B cell (primary cell): ENCODE results near the gene KLHL26. TPM values are rescaled to one million over a fixed set of nuclear protein-coding genes. Genes with fewer than 3 reads are reported as not detected.

Experiments
- ATAC-seq: fragments of 200-7000 bp; cut with Tn5 transposase; one replicate; pipeline ENCODE4 v1.10.0; 2021; ENCODE audit warnings: low read depth, mild to moderate bottlenecking, moderate number of reproducible peaks, moderate library complexity
- CTCF ChIA-PET: fragments of 350-600 bp; sonication (Branson Sonifier 250); formaldehyde crosslinking; loops from one replicate; lab custom pipeline; 2021; ENCODE audit warnings: antibody characterized with exemption, inconsistent platforms; lab: Charles Lee
- POLR2A ChIA-PET: fragments of 350-600 bp; sonication (Branson Sonifier 250); formaldehyde crosslinking; loops from one replicate; lab custom pipeline; 2021; ENCODE audit warnings: antibody characterized with exemption; lab: Charles Lee
- DNase-seq: peaks from one replicate; pipeline ENCODE4 v3.0.0; 2013
- H2AFZ ChIP-seq: 2 replicates; pipeline ENCODE4 v1.6.1; 2012; ENCODE audit warnings: mild to moderate bottlenecking, low read depth, low read length; ENCODE audit not compliant: insufficient read depth, poor library complexity, severe bottlenecking
- H3K27ac ChIP-seq, 2 donors: 1 replicate in 1 of 2; 2 replicates in 1 of 2; pipeline ENCODE4 v1.5.1; 2012 to 2013; ENCODE audit warnings: low read length in 2 of 2, mild to moderate bottlenecking in 2 of 2, moderate library complexity in 1 of 2
- H3K27me3 ChIP-seq, 4 experiments: fragments of 200-600 bp in 1 of 4; sonication (generic) in 1 of 4; replicated peaks in 1 of 4; 1 replicate in 2 of 4; 2 replicates in 2 of 4; pipeline versions ENCODE4 v1.6.1 to v1.7.0; 2013 to 2016; ENCODE audit warnings: low read length in 3 of 4, mild to moderate bottlenecking in 2 of 4, mixed read lengths in 1 of 4, moderate library complexity in 1 of 4; ENCODE audit not compliant: insufficient read depth in 4 of 4, control insufficient read depth in 3 of 4; ENCODE audit errors: control extremely low read depth in 1 of 4
- H3K36me3 ChIP-seq, 2 experiments: replicated peaks in 1 of 2; 1 replicate in 1 of 2; 2 replicates in 1 of 2; pipeline versions ENCODE4 v1.6.1 to v1.7.1; 2013; ENCODE audit warnings: low read length in 1 of 2; ENCODE audit not compliant: insufficient read depth in 2 of 2, control insufficient read depth in 1 of 2; ENCODE audit errors: control extremely low read depth in 1 of 2, extremely low read depth in 1 of 2
- H3K4me1 ChIP-seq, 2 donors: fragments of 200-600 bp in 1 of 2; sonication (generic) in 1 of 2; 1 replicate in 1 of 2; 2 replicates in 1 of 2; pipeline versions ENCODE4 v1.5.1 to v1.6.1; 2013 to 2017; ENCODE audit warnings: low read length in 2 of 2; ENCODE audit not compliant: control insufficient read depth in 2 of 2, insufficient read depth in 2 of 2
- H3K4me2 ChIP-seq: replicated peaks from 2 replicates; pipeline ENCODE3; 2012; ENCODE audit warnings: mild to moderate bottlenecking, low read depth, low read length; ENCODE audit not compliant: poor library complexity, severe bottlenecking
- H3K4me3 ChIP-seq, 5 experiments: fragments of 200-600 bp in 1 of 5; sonication (generic) in 1 of 5; 1 replicate in 3 of 5; 2 replicates in 2 of 5; pipeline versions ENCODE4 v1.5.1 to v1.7.0; 2011 to 2016; ENCODE audit warnings: low read length in 4 of 5, mild to moderate bottlenecking in 4 of 5, low read depth in 2 of 5, control low read depth in 1 of 5, moderate library complexity in 1 of 5; ENCODE audit not compliant: insufficient read depth in 1 of 5; ENCODE audit errors: control extremely low read depth in 1 of 5, extremely low read depth in 1 of 5
- H3K79me2 ChIP-seq: fragments of 200-600 bp; sonication (generic); one replicate; pipeline ENCODE4 v1.6.0; 2016; ENCODE audit warnings: low read length; ENCODE audit not compliant: control insufficient read depth, insufficient read depth
- H3K9ac ChIP-seq: fragments of 200-600 bp; sonication (generic); 2 replicates; pipeline ENCODE4 v1.6.1; 2017; ENCODE audit warnings: mild to moderate bottlenecking, low read length, moderate library complexity
- H3K9me3 ChIP-seq, 3 donors: one replicate each; pipeline versions ENCODE4 v1.6.1 to v1.7.1; 2013; ENCODE audit warnings: low read length in 2 of 3; ENCODE audit not compliant: control insufficient read depth in 2 of 3, insufficient read depth in 1 of 3; ENCODE audit errors: control extremely low read depth in 1 of 3
- H4K20me1 ChIP-seq: 2 replicates; pipeline ENCODE4 v1.6.0; 2012; ENCODE audit warnings: mild to moderate bottlenecking, low read length; ENCODE audit not compliant: insufficient read depth, control insufficient read depth, poor library complexity, severe bottlenecking
- H3K27ac Mint-ChIP-seq: one replicate; pipeline ENCODE4 v1.8.0; 2021; ENCODE audit warnings: mixed read lengths
- H3K27me3 Mint-ChIP-seq: one replicate; pipeline ENCODE4 v1.8.0; 2021; ENCODE audit warnings: mixed read lengths
- H3K4me1 Mint-ChIP-seq: one replicate; pipeline ENCODE4 v1.8.0; 2021; ENCODE audit warnings: mixed read lengths
- H3K4me3 Mint-ChIP-seq: one replicate; pipeline ENCODE4 v1.8.0; 2021; ENCODE audit warnings: mixed read lengths
- H3K9me3 Mint-ChIP-seq: one replicate; pipeline ENCODE4 v1.8.0; 2022; ENCODE audit warnings: mixed read lengths; ENCODE audit not compliant: insufficient read depth
- EZH2 ChIP-seq: IDR thresholded peaks from 2 replicates; pipeline ENCODE4 v1.6.1; 2012; ENCODE audit warnings: borderline replicate concordance, low read depth, mild to moderate bottlenecking, moderate library complexity, low read length; ENCODE audit not compliant: insufficient read depth, poor library complexity, severe bottlenecking
- WGBS: methylation state at CpG from one replicate; pipeline ENCODE4 v1.1.5; 2013; ENCODE audit warnings: missing lambda C conversion rate; ENCODE audit not compliant: insufficient coverage; 5-methylcytosine and 5-hydroxymethylcytosine counted together
- intact Hi-C: fragments of 100-400 bp; cut with micrococcal nuclease; formaldehyde crosslinking; loops from one replicate; pipeline ENCODE4 v1.10.0; 2022
- polyA plus RNA-seq: library from polyadenylated mRNA; depleted of rRNA; stranded (reverse); fragments of >200 nt; gene quantifications from 2 replicates; pipeline ENCODE4 v1.2.3, GENCODE V29; 2012
- total RNA-seq, 2 donors: library from RNA; stranded (reverse); fragments of 120-200 nt in 1 of 2; gene quantifications; 1 replicate in 1 of 2; 2 replicates in 1 of 2; pipeline versions ENCODE4 v1.2.3 to v1.2.4, GENCODE V29; 2013 to 2022
- TF ChIP-seq, protein P1 (sequence below): fragments of 200-600 bp; IDR thresholded peaks from one replicate; pipeline ENCODE4 v1.8.0; 2022; ENCODE audit warnings: antibody characterized with exemption, mild to moderate bottlenecking

The KLHL26 gene
- total and polyA plus RNA-seq, 2 donors (not counting 1 experiment from before 2014, with no cell fraction given) = 5.0 to 14.6 TPM

- peak within 1 kb of the TSS; percentile 89 for H2AFZ ChIP-seq
- H3K4me2 ChIP-seq = peak within 1 kb of the TSS; percentile 96
- Mint-ChIP-seq H3K27me3 (no peaks in the 10 kb centered on the region), H3K9me3 (no peaks in the 10 kb centered on the region), H3K4me3 (peak within 1 kb of the TSS; percentile 76), H3K4me1 (peaks cover 30% of the 10 kb centered on the region), H3K27ac (peak within 1 kb of the TSS; percentile 89)
- ChIA-PET CTCF (interaction anchor here (0.7 to 3.3 kb wide), 20 partner anchors 8 to 331 kb away, joined by 3 to 32 read pairs (median 4); partner anchors contain the start of genes COPE, DDX49 and UBA52), POLR2A (interaction anchor here (0.6 to 3.0 kb wide), 11 partner anchors 10 to 730 kb away, joined by 3 to 19 read pairs (median 7); partner anchors contain the start of genes COPE, DDX49, ELL and KXD1)
- H3K27me3 ChIP-seq = no peaks in the 10 kb centered on the region
- peak; percentile 78 for ATAC-seq
- peaks cover 10% of the 10 kb centered on the region for H4K20me1 ChIP-seq
- H3K27ac ChIP-seq = peak within 1 kb of the TSS; percentile 73 to 82
- WGBS = under 1% methylated on average over 63 of the region's 72 CpGs
- intact Hi-C loops = loop anchor here (1.0 to 5.0 kb wide), 7 partner anchors 17 to 330 kb away; partner anchors contain the start of genes COPE, DDX49, ELL and FKBP8
- no peaks in the 10 kb centered on the region for H3K79me2 ChIP-seq
- TF ChIP-seq EZH2 = no peak
- TF ChIP-seq, protein P1, sequence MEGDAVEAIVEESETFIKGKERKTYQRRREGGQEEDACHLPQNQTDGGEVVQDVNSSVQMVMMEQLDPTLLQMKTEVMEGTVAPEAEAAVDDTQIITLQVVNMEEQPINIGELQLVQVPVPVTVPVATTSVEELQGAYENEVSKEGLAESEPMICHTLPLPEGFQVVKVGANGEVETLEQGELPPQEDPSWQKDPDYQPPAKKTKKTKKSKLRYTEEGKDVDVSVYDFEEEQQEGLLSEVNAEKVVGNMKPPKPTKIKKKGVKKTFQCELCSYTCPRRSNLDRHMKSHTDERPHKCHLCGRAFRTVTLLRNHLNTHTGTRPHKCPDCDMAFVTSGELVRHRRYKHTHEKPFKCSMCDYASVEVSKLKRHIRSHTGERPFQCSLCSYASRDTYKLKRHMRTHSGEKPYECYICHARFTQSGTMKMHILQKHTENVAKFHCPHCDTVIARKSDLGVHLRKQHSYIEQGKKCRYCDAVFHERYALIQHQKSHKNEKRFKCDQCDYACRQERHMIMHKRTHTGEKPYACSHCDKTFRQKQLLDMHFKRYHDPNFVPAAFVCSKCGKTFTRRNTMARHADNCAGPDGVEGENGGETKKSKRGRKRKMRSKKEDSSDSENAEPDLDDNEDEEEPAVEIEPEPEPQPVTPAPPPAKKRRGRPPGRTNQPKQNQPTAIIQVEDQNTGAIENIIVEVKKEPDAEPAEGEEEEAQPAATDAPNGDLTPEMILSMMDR = peak; percentile 80
- H3K9ac ChIP-seq = peak within 1 kb of the TSS; percentile 73
- no peaks in the 10 kb centered on the region for H3K9me3 ChIP-seq
- H3K4me3 ChIP-seq = peak within 1 kb of the TSS; percentile 46 to 92 (median 77)
- DNase-seq = peak; percentile 93
- H3K4me1 ChIP-seq = peaks cover 18 to 43% of the 10 kb centered on the region in 2 donors
- peaks cover 0 to 6% of the 10 kb centered on the region in 2 experiments for H3K36me3 ChIP-seq
Observed at GRCh38 chr19:18588611-18589379, 48.0 kb upstream of the KLHL26 start, which contains the start of gene REX1BD. TSS of gene REX1BD (plus strand) at chr19:18588798. CDS start at chr19:18588802, 4 bp downstream.
